Osteocyte (in vitro differentiated cells): ENCODE data around the gene SLC1A3. TPM values are rescaled to one million over a fixed set of nuclear protein-coding genes. Genes with fewer than 3 reads are reported as not detected.

ENCODE experiments used
- DNase-seq: peaks from one replicate; pipeline ENCODE4 v3.0.0; 2021; ENCODE audit warnings: mixed read lengths; ENCODE audit not compliant: unreplicated experiment; ENCODE audit errors: extremely low spot score
- H3K27ac Mint-ChIP-seq: one replicate; pipeline ENCODE4 v1.8.0; 2021; ENCODE audit warnings: mild to moderate bottlenecking, mixed read lengths; ENCODE audit not compliant: unreplicated experiment
- H3K27me3 Mint-ChIP-seq: one replicate; pipeline ENCODE4 v1.8.0; 2021; ENCODE audit warnings: mixed read lengths; ENCODE audit not compliant: unreplicated experiment
- H3K36me3 Mint-ChIP-seq: one replicate; pipeline ENCODE4 v1.8.0; 2021; ENCODE audit warnings: mixed read lengths; ENCODE audit not compliant: unreplicated experiment
- H3K4me1 Mint-ChIP-seq: one replicate; pipeline ENCODE4 v1.8.0; 2021; ENCODE audit warnings: mixed read lengths; ENCODE audit not compliant: unreplicated experiment
- H3K4me3 Mint-ChIP-seq: one replicate; pipeline ENCODE4 v1.8.0; 2021; ENCODE audit warnings: mild to moderate bottlenecking, moderate library complexity, mixed read lengths; ENCODE audit not compliant: unreplicated experiment
- H3K9me3 Mint-ChIP-seq: one replicate; pipeline ENCODE4 v1.8.0; 2021; ENCODE audit warnings: mixed read lengths; ENCODE audit not compliant: unreplicated experiment
- CTCF ChIP-seq: fragments of 200-600 bp; sonication (generic); IDR thresholded peaks from 2 replicates; pipeline ENCODE4 v1.5.0; 2021; ENCODE audit warnings: antibody characterized with exemption, mild to moderate bottlenecking, moderate library complexity
- total RNA-seq: library from RNA; stranded (reverse); gene quantifications from 2 replicates; pipeline ENCODE4 v1.2.1, GENCODE V29; 2021

SLC1A3 gene
- total RNA-seq, 1 donor from 2014 or later, result 19.9 TPM

- no peaks in the 10 kb centered on the region for H3K9me3 Mint-ChIP-seq
- no peak overlapping the region for H3K4me3 Mint-ChIP-seq
- no peaks in the 10 kb centered on the region for H3K4me1 Mint-ChIP-seq
- DNase-seq, result no peak
- peaks cover 16% of the 10 kb centered on the region for H3K36me3 Mint-ChIP-seq
- H3K27me3 Mint-ChIP-seq, result peaks cover 37% of the 10 kb centered on the region
- no peak overlapping the region for H3K27ac Mint-ChIP-seq
- TF ChIP-seq CTCF, result no peak
Observed at GRCh38 chr5:36631620-36632362, 25.4 kb downstream of the SLC1A3 start.

GRCh38 chr5:36632363-36632664 lies 25.9 kb downstream of the SLC1A3 start:
- no peak for DNase-seq
- no peaks in the 10 kb centered on the region for H3K4me1 Mint-ChIP-seq
- H3K4me3 Mint-ChIP-seq, result no peak overlapping the region
- no peaks in the 10 kb centered on the region for H3K9me3 Mint-ChIP-seq
- TF ChIP-seq CTCF, result no peak
- H3K27ac Mint-ChIP-seq, result no peak overlapping the region
- H3K36me3 Mint-ChIP-seq, result peaks cover 16% of the 10 kb centered on the region
- peaks cover 37% of the 10 kb centered on the region for H3K27me3 Mint-ChIP-seq

GRCh38 chr5:36635721-36636390 lies 29.4 kb downstream of the SLC1A3 start:
- no peaks in the 10 kb centered on the region for H3K9me3 Mint-ChIP-seq
- H3K27ac Mint-ChIP-seq, result no peak overlapping the region
- peaks cover 3% of the 10 kb centered on the region for H3K4me1 Mint-ChIP-seq
- H3K4me3 Mint-ChIP-seq, result no peak overlapping the region
- peaks cover 13% of the 10 kb centered on the region for H3K36me3 Mint-ChIP-seq
- no peak for TF ChIP-seq CTCF
- no peak for DNase-seq
- H3K27me3 Mint-ChIP-seq, result peaks cover 26% of the 10 kb centered on the region

GRCh38 chr5:36637101-36637500 lies 30.7 kb downstream of the SLC1A3 start:
- Mint-ChIP-seq H3K4me1 (peaks cover 12% of the 10 kb centered on the region), H3K4me3 (no peak overlapping the region), H3K27me3 (peaks cover 25% of the 10 kb centered on the region), H3K9me3 (no peaks in the 10 kb centered on the region), H3K36me3 (peaks cover 8% of the 10 kb centered on the region), H3K27ac (no peak overlapping the region)
- TF ChIP-seq CTCF, result no peak
- DNase-seq, result no peak

GRCh38 chr5:36637516-36637915 lies 31.1 kb downstream of the SLC1A3 start:
- no peak for DNase-seq
- no peak for TF ChIP-seq CTCF
- Mint-ChIP-seq H3K27ac (no peak overlapping the region), H3K4me1 (peaks cover 15% of the 10 kb centered on the region), H3K27me3 (peaks cover 25% of the 10 kb centered on the region), H3K9me3 (no peaks in the 10 kb centered on the region), H3K36me3 (peaks cover 8% of the 10 kb centered on the region), H3K4me3 (no peak overlapping the region)
